GM12864 (cell line): Measurements from ENCODE around the gene TCAP.

Source experiments
- DNase-seq: peaks from one replicate; pipeline ENCODE4 v3.0.0-alpha.2; 2011; ENCODE audit warnings: low read depth
- H3K4me3 ChIP-seq: 2 replicates; pipeline ENCODE4 v1.5.1; 2011; ENCODE audit warnings: mild to moderate bottlenecking, low read depth, low read length, control low read depth
- TF ChIP-seq, protein P1 (sequence below): IDR thresholded peaks from 2 replicates; pipeline ENCODE4 v1.5.1; 2011; ENCODE audit warnings: low read depth, mild to moderate bottlenecking, moderate library complexity, low read length, control low read depth, inconsistent platforms; ENCODE audit errors: missing control alignments

TCAP gene

DNA sequence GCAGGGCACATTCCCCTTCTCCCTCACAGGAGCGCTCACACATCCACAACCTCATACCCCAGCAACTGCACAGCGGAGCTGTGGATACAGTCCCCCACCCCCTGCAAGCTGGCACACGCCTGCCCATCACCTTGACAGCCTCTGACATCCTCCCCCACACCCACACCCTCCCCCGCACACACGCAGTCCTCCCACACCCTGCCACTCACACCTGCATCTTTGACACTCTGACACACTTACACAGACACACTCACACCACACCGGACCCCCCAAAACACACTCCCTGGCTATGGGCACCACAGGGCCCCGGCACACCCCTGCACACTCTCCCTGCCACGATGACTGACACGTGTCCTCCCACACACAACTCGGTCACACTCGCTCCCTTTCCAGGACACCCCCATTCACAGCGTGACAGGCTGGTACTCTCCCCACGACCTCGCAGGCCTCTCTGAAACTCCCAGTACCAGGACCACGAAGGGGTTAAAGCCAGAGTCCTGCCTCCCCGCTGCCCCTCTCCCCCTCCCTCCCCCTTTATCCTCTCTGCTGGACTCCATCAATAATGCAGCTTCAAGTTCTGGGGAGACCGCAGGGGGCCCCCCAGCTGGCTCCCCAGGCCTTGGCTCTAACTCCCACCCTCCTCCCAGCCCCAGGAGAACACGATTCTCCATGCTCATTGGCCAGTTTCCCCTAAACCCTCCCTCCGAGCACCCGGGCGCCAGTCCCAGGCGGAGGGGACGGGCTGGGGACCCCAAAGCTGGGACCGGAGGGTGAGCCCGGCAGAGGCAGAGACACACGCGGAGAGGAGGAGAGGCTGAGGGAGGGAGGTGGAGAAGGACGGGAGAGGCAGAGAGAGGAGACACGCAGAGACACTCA lies 38.7 kb upstream of the TCAP start, which contains the start of gene PPP1R1B:
TSS of gene PPP1R1B (plus strand) at position 782 of the 876 bp plus-strand sequence. CDS start 441 bp downstream, outside the sequence.
- no peak for DNase-seq
- H3K4me3 ChIP-seq, result no peak within 1 kb of the TSS
- TF ChIP-seq, protein P1, sequence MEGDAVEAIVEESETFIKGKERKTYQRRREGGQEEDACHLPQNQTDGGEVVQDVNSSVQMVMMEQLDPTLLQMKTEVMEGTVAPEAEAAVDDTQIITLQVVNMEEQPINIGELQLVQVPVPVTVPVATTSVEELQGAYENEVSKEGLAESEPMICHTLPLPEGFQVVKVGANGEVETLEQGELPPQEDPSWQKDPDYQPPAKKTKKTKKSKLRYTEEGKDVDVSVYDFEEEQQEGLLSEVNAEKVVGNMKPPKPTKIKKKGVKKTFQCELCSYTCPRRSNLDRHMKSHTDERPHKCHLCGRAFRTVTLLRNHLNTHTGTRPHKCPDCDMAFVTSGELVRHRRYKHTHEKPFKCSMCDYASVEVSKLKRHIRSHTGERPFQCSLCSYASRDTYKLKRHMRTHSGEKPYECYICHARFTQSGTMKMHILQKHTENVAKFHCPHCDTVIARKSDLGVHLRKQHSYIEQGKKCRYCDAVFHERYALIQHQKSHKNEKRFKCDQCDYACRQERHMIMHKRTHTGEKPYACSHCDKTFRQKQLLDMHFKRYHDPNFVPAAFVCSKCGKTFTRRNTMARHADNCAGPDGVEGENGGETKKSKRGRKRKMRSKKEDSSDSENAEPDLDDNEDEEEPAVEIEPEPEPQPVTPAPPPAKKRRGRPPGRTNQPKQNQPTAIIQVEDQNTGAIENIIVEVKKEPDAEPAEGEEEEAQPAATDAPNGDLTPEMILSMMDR, result no peak

DNA sequence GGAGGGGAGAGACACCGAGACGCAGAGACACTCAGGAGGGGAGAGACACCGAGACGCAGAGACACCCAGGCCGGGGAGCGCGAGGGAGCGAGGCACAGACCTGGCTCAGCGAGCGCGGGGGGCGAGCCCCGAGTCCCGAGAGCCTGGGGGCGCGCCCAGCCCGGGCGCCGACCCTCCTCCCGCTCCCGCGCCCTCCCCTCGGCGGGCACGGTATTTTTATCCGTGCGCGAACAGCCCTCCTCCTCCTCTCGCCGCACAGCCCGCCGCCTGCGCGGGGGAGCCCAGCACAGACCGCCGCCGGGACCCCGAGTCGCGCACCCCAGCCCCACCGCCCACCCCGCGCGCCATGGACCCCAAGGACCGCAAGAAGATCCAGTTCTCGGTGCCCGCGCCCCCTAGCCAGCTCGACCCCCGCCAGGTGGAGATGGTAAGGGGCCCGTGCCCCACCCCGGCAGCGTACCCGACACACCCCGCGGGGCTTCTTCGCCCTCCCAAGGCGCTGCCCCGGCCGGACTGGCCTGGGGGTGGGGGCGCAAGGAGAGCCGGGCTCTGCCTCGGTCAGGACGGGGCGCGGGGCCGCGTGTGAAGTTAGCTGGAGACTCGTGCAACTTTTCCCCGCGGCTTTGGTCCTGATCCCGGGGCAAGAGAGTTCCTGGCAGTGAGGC lies 38.0 kb upstream of the TCAP start:
- H3K4me3 ChIP-seq, result no peak overlapping the region
- DNase-seq, result no peak

GRCh38 chr17:39627712-39628516 lies 37.2 kb upstream of the TCAP start:
- TF ChIP-seq, protein P1, result no peak
- H3K4me3 ChIP-seq, result no peak overlapping the region
- no peak for DNase-seq

More for the DNA sequence above, 38.0 kb upstream of the TCAP start:
- TF ChIP-seq, protein P1, result no peak

DNA sequence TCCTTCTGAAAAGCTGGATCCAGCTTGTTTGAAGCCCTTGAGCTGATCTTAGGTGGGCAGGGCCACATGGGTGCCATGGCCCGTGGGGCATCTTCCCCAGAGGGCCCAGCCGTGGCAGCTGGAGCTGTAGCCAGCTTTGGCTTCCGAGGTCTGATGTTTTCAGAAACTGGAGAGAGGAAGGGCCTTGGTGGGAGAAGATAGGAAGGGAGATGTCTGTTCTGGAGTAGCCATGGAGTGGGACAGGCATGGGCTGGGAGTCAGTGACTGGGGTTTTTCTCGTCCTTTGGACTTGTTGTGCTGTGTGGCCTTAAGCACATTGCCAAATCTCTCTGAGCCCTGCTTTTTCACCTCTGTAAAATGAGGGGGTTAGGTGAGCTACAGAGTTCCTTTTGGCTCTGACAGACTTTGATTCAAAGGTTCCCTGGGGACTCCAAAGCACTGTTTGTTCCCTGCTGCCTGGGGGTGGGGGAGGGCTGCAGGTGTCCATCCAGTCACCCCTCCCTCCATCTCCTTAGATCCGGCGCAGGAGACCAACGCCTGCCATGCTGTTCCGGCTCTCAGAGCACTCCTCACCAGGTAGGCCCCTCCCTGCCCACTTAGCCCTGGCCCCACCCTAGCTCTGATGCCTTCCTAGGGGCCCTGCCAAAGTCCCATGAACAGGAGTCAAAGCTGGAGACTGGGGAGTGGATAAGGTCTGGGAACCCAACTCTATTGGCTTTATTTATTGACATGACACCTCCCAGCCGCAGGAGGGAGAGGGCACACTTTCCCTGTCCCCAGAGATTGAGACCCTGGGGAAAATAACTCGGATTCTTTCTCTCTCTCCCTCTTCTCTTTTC lies 36.3 kb upstream of the TCAP start:
- H3K4me3 ChIP-seq, result no peak overlapping the region
- DNase-seq, result no peak
- TF ChIP-seq, protein P1, result no peak

GRCh38 chr17:39629494-39629880 lies 35.7 kb upstream of the TCAP start:
- TF ChIP-seq, protein P1, result no peak
- H3K4me3 ChIP-seq, result no peak overlapping the region
- no peak for DNase-seq

GRCh38 chr17:39629898-39630297 lies 35.3 kb upstream of the TCAP start:
- TF ChIP-seq, protein P1, result no peak
- DNase-seq, result no peak
- H3K4me3 ChIP-seq, result no peak overlapping the region
